ENCODE results near the gene ABHD6. TPM values are rescaled to one million over a fixed set of nuclear protein-coding genes. Genes with fewer than 3 reads are reported as not detected.
A peak's percentile ranks its signal among the peaks of the same experiment; 100 is the strongest.

The ABHD6 gene
- polyA plus RNA-seq, 4 donors, result 7.6 to 11.7 (median 9.6) TPM

- DNase-seq (ENCODE audit: low read depth in 4 of 4, low spot score in 3 of 4), result no peak
Observed at GRCh38 chr3:58307639-58308215, 70.1 kb downstream of the ABHD6 start.

GRCh38 chr3:58308728-58309127 lies 71.1 kb downstream of the ABHD6 start:
- no peak for DNase-seq (ENCODE audit: low read depth in 4 of 4, low spot score in 3 of 4)

GRCh38 chr3:58317811-58318210 lies 80.2 kb downstream of the ABHD6 start:
- DNase-seq (ENCODE audit: low read depth in 4 of 4, low spot score in 3 of 4), result no peak

GRCh38 chr3:58321791-58322190 lies 84.2 kb downstream of the ABHD6 start:
- no peak for DNase-seq (ENCODE audit: low read depth in 4 of 4, low spot score in 3 of 4)

GRCh38 chr3:58322793-58323192 lies 85.2 kb downstream of the ABHD6 start:
- DNase-seq (ENCODE audit: low read depth in 4 of 4, low spot score in 3 of 4), result no peak

- no peak for DNase-seq (ENCODE audit: low read depth in 4 of 4, low spot score in 3 of 4)
Observed at GRCh38 chr3:58323529-58324390, 86.2 kb downstream of the ABHD6 start.

- DNase-seq (ENCODE audit: low read depth in 4 of 4, low spot score in 3 of 4), result no peak
Observed at GRCh38 chr3:58324391-58325390, 87.1 kb downstream of the ABHD6 start.

GRCh38 chr3:58325525-58325992 lies 88.0 kb downstream of the ABHD6 start:
- no peak for DNase-seq (ENCODE audit: low read depth in 4 of 4, low spot score in 3 of 4)

GRCh38 chr3:58326267-58326900 lies 88.8 kb downstream of the ABHD6 start:
- DNase-seq (ENCODE audit: low read depth in 4 of 4, low spot score in 3 of 4), result no peak

- DNase-seq (ENCODE audit: low read depth in 4 of 4, low spot score in 3 of 4), result no peak
Observed at GRCh38 chr3:58329150-58329921, 91.7 kb downstream of the ABHD6 start.

GRCh38 chr3:58329922-58330413 lies 92.4 kb downstream of the ABHD6 start:
- DNase-seq (ENCODE audit: low read depth in 4 of 4, low spot score in 3 of 4), result no peak

- no peak for DNase-seq (ENCODE audit: low read depth in 4 of 4, low spot score in 3 of 4)
Observed at GRCh38 chr3:58331593-58332152, 94.1 kb downstream of the ABHD6 start.

GRCh38 chr3:58332575-58333188 lies 95.1 kb downstream of the ABHD6 start, which contains the start of gene PXK:
Gene PXK, plus strand, starts transcription at chr3:58332892. Its CDS starts 97 bp downstream, at chr3:58332989.
- DNase-seq (ENCODE audit: low read depth in 4 of 4, low spot score in 3 of 4), result peak in 3 of 4 donors; percentile 56 to 69 (median 68)

- no peak for DNase-seq (ENCODE audit: low read depth in 4 of 4, low spot score in 3 of 4)
Observed at GRCh38 chr3:58333206-58334012, 95.8 kb downstream of the ABHD6 start.

GRCh38 chr3:58334013-58334321 lies 96.4 kb downstream of the ABHD6 start:
- no peak for DNase-seq (ENCODE audit: low read depth in 4 of 4, low spot score in 3 of 4)

- DNase-seq (ENCODE audit: low read depth in 4 of 4, low spot score in 3 of 4), result no peak
Observed at GRCh38 chr3:58334506-58334884, 96.9 kb downstream of the ABHD6 start.

- no peak for DNase-seq (ENCODE audit: low read depth in 4 of 4, low spot score in 3 of 4)
Observed at GRCh38 chr3:58335652-58335947, 98.0 kb downstream of the ABHD6 start.
